ENCODE results near the gene PIAS4.

The PIAS4 gene

DNA sequence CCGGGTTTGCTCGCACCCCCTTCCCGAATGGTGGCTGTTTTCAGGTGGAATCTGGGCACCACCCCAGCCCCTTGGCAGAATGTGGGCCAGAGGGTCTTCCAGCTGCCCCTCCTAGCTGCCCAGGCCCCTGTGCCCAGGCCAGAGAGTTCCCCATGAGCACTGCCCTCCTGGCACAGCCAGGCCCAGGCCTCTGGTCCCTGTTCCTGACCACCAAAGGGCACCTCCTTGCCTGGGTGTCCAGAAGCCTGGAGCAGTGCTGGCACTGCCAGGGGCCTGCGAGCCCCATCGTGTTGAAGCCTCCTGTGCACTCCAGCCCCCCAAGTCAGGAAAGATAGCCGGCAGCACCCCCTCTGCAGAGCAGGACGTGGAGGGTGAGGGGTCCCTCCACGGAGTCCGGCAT lies 23.4 kb downstream of the PIAS4 start:
- no peak overlapping the region for H3K4me3 ChIP-seq (ENCODE audit: low read length)
- DNase-seq (ENCODE audit: low read depth), result no peak
- TF ChIP-seq, protein P1, sequence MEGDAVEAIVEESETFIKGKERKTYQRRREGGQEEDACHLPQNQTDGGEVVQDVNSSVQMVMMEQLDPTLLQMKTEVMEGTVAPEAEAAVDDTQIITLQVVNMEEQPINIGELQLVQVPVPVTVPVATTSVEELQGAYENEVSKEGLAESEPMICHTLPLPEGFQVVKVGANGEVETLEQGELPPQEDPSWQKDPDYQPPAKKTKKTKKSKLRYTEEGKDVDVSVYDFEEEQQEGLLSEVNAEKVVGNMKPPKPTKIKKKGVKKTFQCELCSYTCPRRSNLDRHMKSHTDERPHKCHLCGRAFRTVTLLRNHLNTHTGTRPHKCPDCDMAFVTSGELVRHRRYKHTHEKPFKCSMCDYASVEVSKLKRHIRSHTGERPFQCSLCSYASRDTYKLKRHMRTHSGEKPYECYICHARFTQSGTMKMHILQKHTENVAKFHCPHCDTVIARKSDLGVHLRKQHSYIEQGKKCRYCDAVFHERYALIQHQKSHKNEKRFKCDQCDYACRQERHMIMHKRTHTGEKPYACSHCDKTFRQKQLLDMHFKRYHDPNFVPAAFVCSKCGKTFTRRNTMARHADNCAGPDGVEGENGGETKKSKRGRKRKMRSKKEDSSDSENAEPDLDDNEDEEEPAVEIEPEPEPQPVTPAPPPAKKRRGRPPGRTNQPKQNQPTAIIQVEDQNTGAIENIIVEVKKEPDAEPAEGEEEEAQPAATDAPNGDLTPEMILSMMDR (conservative IDR thresholded peaks at IDR 0.05; ENCODE audit: low read depth, low read length), result no peak

DNA sequence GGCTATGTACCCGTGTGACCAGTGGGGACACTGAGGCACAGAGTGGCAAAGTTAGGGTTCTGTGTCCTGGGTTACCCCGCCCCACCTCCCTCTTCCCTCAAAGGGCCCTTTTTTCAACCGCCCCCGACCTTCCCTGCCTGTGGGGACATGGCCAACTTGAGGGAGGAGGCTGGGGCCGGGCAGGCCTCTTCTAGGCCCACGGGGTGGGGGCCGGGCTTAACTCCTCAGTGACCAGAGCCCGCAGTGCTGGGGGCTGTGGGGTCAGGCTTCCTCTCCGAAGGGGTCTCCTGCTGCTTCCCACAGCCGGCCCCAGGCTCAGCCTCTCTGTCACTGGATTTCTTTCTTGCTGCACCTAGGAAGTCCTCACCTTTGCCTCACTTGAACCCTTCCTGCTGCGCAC lies 23.9 kb downstream of the PIAS4 start:
- no peak for DNase-seq (ENCODE audit: low read depth)
- no peak overlapping the region for H3K4me3 ChIP-seq (ENCODE audit: low read length)
- TF ChIP-seq, protein P1 (conservative IDR thresholded peaks at IDR 0.05; ENCODE audit: low read depth, low read length), result no peak

DNA sequence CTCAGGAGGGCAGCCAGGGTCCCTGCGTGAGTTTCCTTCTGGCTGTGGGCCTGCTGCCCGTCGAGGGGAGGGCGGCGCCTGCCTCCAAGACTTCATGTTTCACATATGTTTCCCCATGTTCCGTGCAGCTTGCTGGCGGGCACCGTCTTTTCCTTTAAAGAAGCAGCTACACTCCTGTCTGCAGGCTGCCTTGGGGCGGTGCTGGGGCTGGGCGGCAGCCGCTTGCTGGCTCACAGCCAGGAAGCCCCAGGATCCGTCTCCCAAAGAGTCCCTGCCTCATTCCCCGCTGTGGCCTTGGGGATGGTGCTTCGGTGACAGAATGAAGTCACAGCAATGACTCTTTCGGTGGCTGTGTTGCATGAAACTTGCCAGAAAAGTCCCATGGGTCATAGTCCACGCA lies 24.9 kb downstream of the PIAS4 start:
- TF ChIP-seq, protein P1 (conservative IDR thresholded peaks at IDR 0.05; ENCODE audit: low read depth, low read length), result no peak
- no peak overlapping the region for H3K4me3 ChIP-seq (ENCODE audit: low read length)
- DNase-seq (ENCODE audit: low read depth), result no peak

DNA sequence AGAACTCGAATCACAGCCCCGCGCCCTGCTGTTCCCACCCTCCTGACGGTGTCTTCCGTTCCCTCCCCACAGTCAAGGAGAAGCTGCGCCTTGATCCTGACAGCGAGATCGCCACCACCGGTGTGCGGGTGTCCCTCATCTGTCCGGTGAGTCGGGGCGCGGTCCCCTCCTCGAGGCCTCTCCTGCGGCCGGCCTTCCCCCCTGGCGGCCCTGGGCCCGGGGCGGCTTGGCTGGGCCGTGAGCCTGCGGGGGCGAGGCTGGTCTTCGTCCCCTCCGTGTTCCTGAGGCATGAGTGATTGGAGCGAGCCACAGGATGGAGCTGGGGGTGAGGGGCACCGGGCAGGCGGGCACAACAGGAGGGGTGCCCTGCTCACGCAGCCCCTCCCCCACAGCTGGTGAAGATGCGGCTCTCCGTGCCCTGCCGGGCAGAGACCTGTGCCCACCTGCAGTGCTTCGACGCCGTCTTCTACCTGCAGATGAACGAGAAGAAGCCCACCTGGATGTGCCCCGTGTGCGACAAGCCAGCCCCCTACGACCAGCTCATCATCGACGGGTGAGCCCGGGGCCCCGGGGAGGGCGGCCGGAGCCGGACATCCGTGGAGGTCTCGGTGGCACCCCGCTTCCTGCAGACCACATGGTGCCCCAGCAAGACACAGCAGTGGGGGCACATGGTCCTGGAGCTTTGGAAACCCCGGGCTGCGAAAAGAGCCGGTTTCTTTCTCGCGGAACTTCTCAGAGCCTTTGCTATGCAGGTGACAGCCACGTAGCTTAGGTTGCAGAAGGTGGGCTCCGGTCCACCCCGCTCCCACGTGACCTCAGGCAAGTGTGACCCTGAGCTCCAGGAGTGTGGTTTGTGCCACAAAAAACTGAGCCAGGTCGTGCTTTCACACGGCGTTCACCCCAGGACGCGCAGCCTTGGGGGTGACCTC lies 25.8 kb downstream of the PIAS4 start:
- H3K4me3 ChIP-seq (ENCODE audit: low read length), result no peak overlapping the region
- DNase-seq (ENCODE audit: low read depth), result no peak
- TF ChIP-seq, protein P1 (conservative IDR thresholded peaks at IDR 0.05; ENCODE audit: low read depth, low read length), result no peak

DNA sequence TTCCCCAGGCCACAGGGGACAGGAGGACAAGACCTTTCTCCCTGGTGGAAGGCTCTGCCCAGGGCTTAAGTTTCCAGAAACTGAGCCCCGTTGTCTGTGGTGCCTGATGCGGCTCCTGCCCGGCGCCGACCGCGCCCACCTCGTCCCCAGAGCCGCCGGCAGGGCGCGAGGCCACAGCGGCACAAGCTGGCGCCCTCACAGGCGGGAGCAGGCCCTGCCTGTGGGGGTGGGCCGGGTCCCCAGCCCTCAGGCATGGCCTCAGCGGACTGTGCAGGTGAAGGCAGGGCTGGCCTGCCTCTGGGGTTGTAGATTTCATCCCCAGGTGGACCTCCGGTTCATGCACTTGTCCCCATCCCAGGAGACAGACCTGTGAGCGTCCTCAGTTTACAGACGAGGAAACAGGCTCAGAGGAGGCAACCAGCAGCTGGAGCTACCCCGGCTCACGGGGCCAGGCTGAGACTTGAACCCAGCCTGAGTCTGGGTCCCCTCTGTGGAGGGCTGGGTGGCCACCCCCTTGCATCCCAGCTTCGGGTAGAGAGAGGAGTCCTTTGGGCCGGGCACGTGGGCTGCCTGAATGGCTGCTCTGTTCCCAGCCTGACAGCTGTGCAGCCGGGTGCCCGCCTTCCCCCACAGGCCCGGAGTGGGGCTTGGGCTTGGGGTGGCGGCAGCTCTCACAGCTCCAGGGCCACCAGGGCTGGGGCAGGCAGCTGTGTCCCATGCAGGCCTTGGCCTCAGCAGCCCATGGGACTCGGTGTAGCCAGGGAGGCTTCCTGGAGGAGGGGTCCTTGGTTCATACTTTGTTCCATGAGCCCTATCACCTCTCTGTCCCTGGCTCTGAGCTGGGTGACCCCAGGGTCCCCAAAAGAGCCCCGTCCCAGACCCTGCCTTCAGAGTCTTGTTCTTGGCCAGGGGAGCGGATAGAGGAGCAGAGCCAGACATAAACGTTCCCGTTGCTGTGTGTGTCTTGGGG lies 26.8 kb downstream of the PIAS4 start:
- H3K4me3 ChIP-seq (ENCODE audit: low read length), result no peak overlapping the region
- TF ChIP-seq, protein P1 (conservative IDR thresholded peaks at IDR 0.05; ENCODE audit: low read depth, low read length), result no peak
- DNase-seq (ENCODE audit: low read depth), result no peak

DNA sequence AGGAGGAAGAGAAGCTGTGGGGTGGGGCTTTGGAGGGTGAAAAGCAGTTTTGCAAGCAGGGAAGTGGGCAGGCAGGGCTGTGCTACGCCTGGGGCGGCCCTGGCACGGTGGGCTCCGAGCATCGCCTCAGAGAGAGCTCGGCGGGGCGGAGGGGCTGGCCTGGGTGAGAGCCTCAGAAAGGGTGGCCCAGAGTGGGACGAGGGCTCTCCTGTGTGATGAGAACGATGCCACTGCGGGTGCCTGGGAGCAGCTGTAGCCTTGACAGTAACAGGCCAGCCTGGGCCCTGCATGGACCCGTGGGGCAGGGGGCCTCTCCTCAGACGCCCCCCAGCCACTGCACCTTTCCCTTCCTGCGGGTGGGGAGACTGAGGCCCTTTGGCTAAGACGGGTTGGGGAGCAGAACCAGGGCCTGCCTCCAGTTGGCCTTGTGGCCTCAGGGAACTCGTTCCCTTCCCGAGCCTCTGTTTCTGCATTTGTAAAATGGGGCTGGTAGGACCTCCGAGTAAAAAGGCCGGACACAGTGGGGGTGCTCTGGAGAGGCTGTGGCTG lies 27.6 kb downstream of the PIAS4 start:
- DNase-seq (ENCODE audit: low read depth), result no peak
- no peak overlapping the region for H3K4me3 ChIP-seq (ENCODE audit: low read length)
- TF ChIP-seq, protein P1 (conservative IDR thresholded peaks at IDR 0.05; ENCODE audit: low read depth, low read length), result no peak

Measured in retinal pigment epithelial cell (primary cell).